SK-MEL-5 (cell line): ENCODE results near the gene TNNI3. TPM values are rescaled to one million over a fixed set of nuclear protein-coding genes. Genes with fewer than 3 reads are reported as not detected.

Experiments used
- DNase-seq: peaks from one replicate; pipeline ENCODE4 v3.0.0-alpha.2; 2016; ENCODE audit warnings: low read depth, low spot score
- in situ Hi-C: cut with HindIII; loops from 2 replicates; pipeline ENCODE4 v1.10.0; 2016; ENCODE audit warnings: low sequenced_read_pairs, high pct_unique_total_duplicates, low pct_unique_long_range_greater_than_20kb
- small RNA-seq, 2 experiments: library from RNA; depleted of rRNA; stranded (forward); fragments of <200 nt; gene quantifications; one replicate each; pipeline ENCODE3, GENCODE V24; 2014
- total RNA-seq: library from RNA; depleted of rRNA; stranded (reverse); fragments of >200 nt; shearing (Covaris generic); gene quantifications from 2 replicates; pipeline ENCODE4 v1.2.3, GENCODE V29; 2014; rRNA removed

TNNI3 gene
- total RNA-seq, 1 experiment from 2014 or later: 1.6 TPM

DNA sequence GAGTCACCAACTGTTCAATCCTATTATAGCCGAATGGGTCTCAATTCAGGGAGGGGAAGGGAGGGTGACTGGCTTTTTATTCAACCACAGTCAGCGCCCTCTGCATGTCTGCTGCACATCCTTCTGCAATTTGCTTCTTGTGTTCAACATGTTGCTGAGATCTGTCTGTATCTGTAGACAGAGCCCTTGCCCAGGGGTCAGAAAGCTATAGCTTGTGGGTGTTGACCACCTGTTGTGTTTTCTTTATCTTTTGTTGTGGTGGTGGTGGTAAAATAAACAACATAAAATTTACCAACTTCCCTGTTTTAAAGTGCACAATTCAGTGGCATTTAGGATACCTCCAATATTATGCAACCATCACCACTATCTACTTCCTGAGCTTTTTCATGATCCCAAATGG is 52.3 kb downstream of the TNNI3 start:
- no peak for DNase-seq
- in situ Hi-C loops: no loop called here

DNA sequence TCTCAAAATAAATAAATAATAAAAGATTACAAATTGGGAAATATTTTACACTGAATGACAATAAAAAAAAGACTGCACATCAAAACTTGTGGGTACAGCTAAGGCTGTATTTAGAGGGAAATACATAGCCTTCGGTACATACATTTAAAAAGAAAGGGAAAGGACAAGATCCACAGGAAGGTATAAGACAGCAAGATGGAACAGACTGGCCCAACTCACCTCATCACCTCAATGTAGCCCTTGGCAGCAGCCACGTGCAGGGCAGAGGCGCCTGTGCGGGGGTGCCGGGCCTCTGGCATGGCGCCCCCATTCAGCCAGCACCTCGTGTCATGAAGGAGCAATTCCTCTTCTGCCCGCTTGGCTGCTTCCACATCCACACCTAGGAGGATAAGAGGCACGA is 54.3 kb downstream of the TNNI3 start:
- no peak for DNase-seq
- in situ Hi-C loops: no loop called here

Small RNA genes lying within 50 kb of the gene (small RNA-seq; reads per million reads assigned to genes)
- gene MIR7975 (0 to 2.0 reads per million in 2 experiments), gene RF01210 (0 to 0.08 reads per million in 2 experiments)

Other genes with a start within 250 kb of the TNNI3 start
- gene NLRP7, start 210.2 kb downstream of the TNNI3 start, total RNA-seq: 0.08 and 0.13 TPM in 2 replicates
- gene NLRP2, start 191.4 kb downstream of the TNNI3 start, total RNA-seq: not detected in 2 replicates
- gene GP6, start 119.5 kb downstream of the TNNI3 start, total RNA-seq: not detected in 2 replicates
- 18.1 and 20.7 TPM in 2 replicates for gene RDH13, start 94.6 kb downstream of the TNNI3 start, total RNA-seq
- gene EPS8L1, start 81.9 kb downstream of the TNNI3 start, total RNA-seq: 8.1 and 8.7 TPM in 2 replicates
- 30.0 and 35.1 TPM in 2 replicates for gene PPP1R12C, start 40.1 kb downstream of the TNNI3 start, total RNA-seq
- 53.1 and 53.4 TPM in 2 replicates for gene TNNT1, start 8.5 kb downstream of the TNNI3 start, total RNA-seq
- gene DNAAF3, start 8.9 kb upstream of the TNNI3 start, total RNA-seq: 2.8 and 3.2 TPM in 2 replicates
- 0.37 and 1.1 TPM in 2 replicates for gene SYT5, start 22.6 kb upstream of the TNNI3 start, total RNA-seq
- gene PTPRH, start 51.8 kb upstream of the TNNI3 start, total RNA-seq: 29.8 and 38.1 TPM in 2 replicates
- 0.21 and 0.55 TPM in 2 replicates for gene TMEM86B, start 71.0 kb upstream of the TNNI3 start, total RNA-seq
- 33.7 and 44.3 TPM in 2 replicates for gene PPP6R1, start 101.3 kb upstream of the TNNI3 start, total RNA-seq
- 33.7 and 39.7 TPM in 2 replicates for gene HSPBP1, start 122.4 kb upstream of the TNNI3 start, total RNA-seq
- gene BRSK1, start 126.3 kb upstream of the TNNI3 start, total RNA-seq: 3.3 and 3.5 TPM in 2 replicates
- not detected in 2 replicates for gene TMEM150B, start 167.6 kb upstream of the TNNI3 start, total RNA-seq
- 5.2 and 7.5 TPM in 2 replicates for gene KMT5C, start 182.1 kb upstream of the TNNI3 start, total RNA-seq
- 0.16 and 0.42 TPM in 2 replicates for gene COX6B2, start 197.0 kb upstream of the TNNI3 start, total RNA-seq
- not detected in 2 replicates for gene GARIN5B, start 205.5 kb upstream of the TNNI3 start, total RNA-seq
- not detected in 2 replicates for gene IL11, start 212.7 kb upstream of the TNNI3 start, total RNA-seq
- not detected in 2 replicates for gene TMEM190, start 219.1 kb upstream of the TNNI3 start, total RNA-seq
- gene TMEM238, start 226.6 kb upstream of the TNNI3 start, total RNA-seq: 0.51 TPM in 1 of 2 replicates, not detected in the other
- gene RPL28, start 228.2 kb upstream of the TNNI3 start, total RNA-seq: 394 and 461 TPM in 2 replicates